ENCODE measurements around the gene GAS2.

Gene GAS2

GRCh38 chr11:22822203-22822602 lies 155.8 kb downstream of the GAS2 start:
- no peak overlapping the region for H3K4me3 Mint-ChIP-seq
- H3K27me3 Mint-ChIP-seq = no peaks in the 10 kb centered on the region
- H3K27ac Mint-ChIP-seq (ENCODE audit: low read depth) = no peak overlapping the region
- ATAC-seq (replicated peaks; ENCODE audit: extremely low read depth, poor library complexity, severe bottlenecking) (no peak), DNase-seq (ENCODE audit: low spot score in 2 of 2) (no peak)
- H3K36me3 Mint-ChIP-seq (ENCODE audit: insufficient read depth) = peaks cover 42% of the 10 kb centered on the region
- no peaks in the 10 kb centered on the region for H3K4me1 Mint-ChIP-seq
- H3K9me3 Mint-ChIP-seq = no peaks in the 10 kb centered on the region

DNA sequence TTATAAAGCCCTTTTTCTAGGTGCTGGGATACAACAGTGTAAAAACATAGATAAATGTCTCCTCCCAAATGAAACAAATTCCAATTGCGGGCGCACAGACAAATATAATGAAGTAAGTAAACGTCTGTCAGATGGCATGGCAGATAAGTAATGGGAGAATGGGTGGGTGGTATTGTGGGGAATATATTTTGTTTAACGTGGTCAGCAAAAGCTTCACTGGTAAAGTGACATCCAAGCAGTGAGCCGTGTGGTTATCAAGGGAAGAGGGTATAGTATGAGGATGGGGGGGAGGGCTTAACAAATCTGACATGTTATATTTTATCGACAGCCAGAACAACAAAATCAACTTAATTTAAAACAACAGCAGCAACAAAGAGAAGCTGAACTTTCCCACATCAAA lies 162.0 kb downstream of the GAS2 start:
- H3K9me3 Mint-ChIP-seq = no peaks in the 10 kb centered on the region
- peak overlapping the region; percentile 79 for H3K27ac Mint-ChIP-seq (ENCODE audit: low read depth)
- ATAC-seq (replicated peaks; ENCODE audit: extremely low read depth, poor library complexity, severe bottlenecking) (no peak), DNase-seq (ENCODE audit: low spot score in 2 of 2) (no peak)
- peaks cover 9% of the 10 kb centered on the region for H3K4me1 Mint-ChIP-seq
- H3K27me3 Mint-ChIP-seq = no peaks in the 10 kb centered on the region
- H3K4me3 Mint-ChIP-seq = peak overlapping the region; percentile 87
- H3K36me3 Mint-ChIP-seq (ENCODE audit: insufficient read depth) = peaks cover 29% of the 10 kb centered on the region

- DNase-seq (ENCODE audit: low spot score in 2 of 2) = peak; percentile 84 to 89
- H3K27ac Mint-ChIP-seq (ENCODE audit: low read depth) = peak within 1 kb of the TSS; percentile 79
- H3K4me3 Mint-ChIP-seq = peak within 1 kb of the TSS; percentile 87
- H3K9me3 Mint-ChIP-seq = no peaks in the 10 kb centered on the region
- peaks cover 9% of the 10 kb centered on the region for H3K4me1 Mint-ChIP-seq
- peak; percentile 83 for ATAC-seq (replicated peaks; ENCODE audit: extremely low read depth, poor library complexity, severe bottlenecking)
- peaks cover 24% of the 10 kb centered on the region for H3K36me3 Mint-ChIP-seq (ENCODE audit: insufficient read depth)
- no peaks in the 10 kb centered on the region for H3K27me3 Mint-ChIP-seq
Measured at GRCh38 chr11:22829231-22830081, 163.0 kb downstream of the GAS2 start, which contains the start of gene SVIP. Gene SVIP, minus strand, starts transcription at chr11:22829801. Its CDS starts 53 bp downstream, at chr11:22829748.

DNA sequence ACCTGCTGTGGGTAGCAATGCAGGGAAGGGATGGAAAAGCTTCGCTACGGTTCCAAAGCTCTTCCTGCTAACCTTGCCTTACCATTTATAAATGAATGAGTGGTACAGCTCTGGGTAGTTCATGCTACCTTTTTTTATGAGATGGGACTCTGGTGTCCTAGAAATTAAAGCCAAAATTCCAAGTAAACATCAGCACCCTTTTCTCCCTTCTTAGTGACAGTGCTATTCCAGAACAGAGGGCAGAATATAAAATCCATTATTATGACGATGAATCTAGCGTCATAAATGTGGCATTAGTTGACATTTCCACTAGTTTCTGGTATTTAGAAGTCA lies 163.6 kb downstream of the GAS2 start:
- peaks cover 21% of the 10 kb centered on the region for H3K36me3 Mint-ChIP-seq (ENCODE audit: insufficient read depth)
- ATAC-seq (replicated peaks; ENCODE audit: extremely low read depth, poor library complexity, severe bottlenecking) = no peak
- H3K27me3 Mint-ChIP-seq = no peaks in the 10 kb centered on the region
- peaks cover 9% of the 10 kb centered on the region for H3K4me1 Mint-ChIP-seq
- H3K27ac Mint-ChIP-seq (ENCODE audit: low read depth) = peak overlapping the region; percentile 79
- H3K4me3 Mint-ChIP-seq = peak overlapping the region; percentile 87
- no peaks in the 10 kb centered on the region for H3K9me3 Mint-ChIP-seq
- no peak for DNase-seq (ENCODE audit: low spot score in 2 of 2)

GRCh38 chr11:22832315-22833015 lies 166.1 kb downstream of the GAS2 start:
- no peak overlapping the region for H3K27ac Mint-ChIP-seq (ENCODE audit: low read depth)
- H3K36me3 Mint-ChIP-seq (ENCODE audit: insufficient read depth) = peaks cover 12% of the 10 kb centered on the region
- H3K9me3 Mint-ChIP-seq = no peaks in the 10 kb centered on the region
- DNase-seq (ENCODE audit: low spot score in 2 of 2) = no peak
- no peak for ATAC-seq (replicated peaks; ENCODE audit: extremely low read depth, poor library complexity, severe bottlenecking)
- H3K4me3 Mint-ChIP-seq = no peak overlapping the region
- peaks cover 9% of the 10 kb centered on the region for H3K4me1 Mint-ChIP-seq
- no peaks in the 10 kb centered on the region for H3K27me3 Mint-ChIP-seq

DNA sequence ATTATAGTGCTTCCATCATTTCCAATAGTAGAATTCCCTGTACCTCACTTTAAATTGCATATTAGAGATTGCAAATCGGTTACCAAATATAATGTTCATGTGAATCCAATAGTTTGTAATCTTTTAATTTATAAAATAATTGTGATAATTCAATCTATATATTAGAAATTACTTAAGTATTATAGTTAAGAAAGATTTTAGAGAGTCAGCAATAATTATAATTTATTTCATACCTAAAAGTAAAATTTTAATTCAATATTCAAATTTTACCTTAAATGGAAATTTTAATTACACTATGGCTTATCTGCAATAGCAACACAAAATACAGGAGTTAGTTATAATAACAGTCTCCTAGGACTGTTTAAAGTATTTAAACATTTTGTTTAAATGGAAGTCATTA lies 180.3 kb downstream of the GAS2 start:
- Mint-ChIP-seq H3K4me1 (no peaks in the 10 kb centered on the region), H3K36me3 (ENCODE audit: insufficient read depth) (peaks cover 2% of the 10 kb centered on the region), H3K27ac (ENCODE audit: low read depth) (no peak overlapping the region), H3K9me3 (no peaks in the 10 kb centered on the region), H3K27me3 (no peaks in the 10 kb centered on the region), H3K4me3 (no peak overlapping the region)
- ATAC-seq (replicated peaks; ENCODE audit: extremely low read depth, poor library complexity, severe bottlenecking) = no peak
- DNase-seq (ENCODE audit: low spot score in 2 of 2) = no peak

DNA sequence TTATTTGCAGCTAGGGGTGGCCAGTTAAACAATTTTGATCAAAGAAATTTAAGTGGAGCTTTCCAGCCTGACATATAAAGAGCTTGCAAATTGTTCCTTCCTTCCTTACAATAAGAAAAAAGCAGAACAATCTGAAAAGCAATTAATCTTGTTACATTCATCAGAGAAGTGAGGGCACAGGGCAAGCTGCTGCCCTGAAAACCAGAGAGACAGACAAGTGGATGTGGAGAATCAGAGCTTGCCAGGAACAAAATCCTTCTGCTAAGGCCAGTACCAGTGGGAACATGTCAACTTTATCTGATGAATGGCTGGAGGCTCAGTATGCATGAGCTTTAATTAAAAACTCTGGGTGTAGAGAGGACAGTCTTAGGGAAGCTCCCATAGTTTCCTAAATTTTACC lies 185.1 kb downstream of the GAS2 start:
- Mint-ChIP-seq H3K4me3 (no peak overlapping the region), H3K27ac (ENCODE audit: low read depth) (no peak overlapping the region), H3K9me3 (no peaks in the 10 kb centered on the region), H3K27me3 (no peaks in the 10 kb centered on the region), H3K36me3 (ENCODE audit: insufficient read depth) (no peaks in the 10 kb centered on the region), H3K4me1 (no peaks in the 10 kb centered on the region)
- ATAC-seq (replicated peaks; ENCODE audit: extremely low read depth, poor library complexity, severe bottlenecking) (no peak), DNase-seq (ENCODE audit: low spot score in 2 of 2) (no peak)

DNA sequence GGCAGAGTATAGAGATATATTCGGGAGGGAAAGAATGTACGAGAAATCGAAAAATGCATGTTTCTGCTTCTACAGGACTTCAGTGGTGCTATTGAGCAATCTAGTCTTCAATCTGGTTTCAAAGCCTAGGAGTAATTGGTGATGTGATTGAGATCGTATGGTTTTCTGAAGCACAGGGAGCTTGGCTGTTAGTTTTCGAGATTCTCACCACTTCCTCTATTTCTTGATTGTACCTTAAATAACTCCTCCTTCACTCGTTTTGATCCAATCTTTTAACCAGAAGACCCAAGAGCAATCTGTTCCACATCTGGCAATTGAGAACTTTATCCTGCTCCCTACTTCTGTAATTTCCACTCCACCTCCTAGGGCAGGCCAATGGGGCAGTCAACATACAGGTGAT lies 193.3 kb downstream of the GAS2 start:
- H3K27me3 Mint-ChIP-seq = no peaks in the 10 kb centered on the region
- ATAC-seq (replicated peaks; ENCODE audit: extremely low read depth, poor library complexity, severe bottlenecking) (no peak), DNase-seq (ENCODE audit: low spot score in 2 of 2) (no peak)
- no peaks in the 10 kb centered on the region for H3K9me3 Mint-ChIP-seq
- H3K36me3 Mint-ChIP-seq (ENCODE audit: insufficient read depth) = no peaks in the 10 kb centered on the region
- H3K27ac Mint-ChIP-seq (ENCODE audit: low read depth) = no peak overlapping the region
- H3K4me1 Mint-ChIP-seq = no peaks in the 10 kb centered on the region
- no peak overlapping the region for H3K4me3 Mint-ChIP-seq

DNA sequence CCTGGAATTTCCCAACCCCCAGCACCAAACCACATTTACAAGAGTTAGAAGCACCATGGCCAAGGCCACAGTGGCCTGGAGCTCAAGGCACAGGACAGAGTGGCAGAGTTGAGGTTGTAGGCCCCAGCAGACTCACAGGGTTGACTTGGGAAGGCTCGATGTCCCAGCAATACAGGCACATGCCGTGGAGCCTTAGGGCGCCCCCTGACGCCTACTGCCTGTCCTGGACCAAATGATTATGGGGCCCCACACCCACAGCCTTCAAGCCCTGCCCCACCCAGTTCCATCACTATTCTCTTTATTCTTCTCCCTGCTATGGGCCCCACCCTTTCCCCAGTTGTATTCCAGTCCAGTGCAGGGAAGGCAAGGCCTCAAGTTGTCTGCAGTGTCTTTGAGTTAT lies 193.8 kb downstream of the GAS2 start, which contains the start of gene CCDC179:
Gene CCDC179 (minus strand): TSS at position 234 of the 400 bp plus-strand sequence. CDS start 53 bp downstream, at position 181.
- no peak within 1 kb of the TSS for H3K4me3 Mint-ChIP-seq
- no peaks in the 10 kb centered on the region for H3K36me3 Mint-ChIP-seq (ENCODE audit: insufficient read depth)
- H3K27me3 Mint-ChIP-seq = no peaks in the 10 kb centered on the region
- H3K9me3 Mint-ChIP-seq = no peaks in the 10 kb centered on the region
- ATAC-seq (replicated peaks; ENCODE audit: extremely low read depth, poor library complexity, severe bottlenecking) (no peak), DNase-seq (ENCODE audit: low spot score in 2 of 2) (no peak)
- no peaks in the 10 kb centered on the region for H3K4me1 Mint-ChIP-seq
- no peak within 1 kb of the TSS for H3K27ac Mint-ChIP-seq (ENCODE audit: low read depth)
